ENCODE results near the gene CLNK. TPM values are rescaled to one million over a fixed set of nuclear protein-coding genes. Genes with fewer than 3 reads are reported as not detected.

Gene CLNK
- total and polyA plus RNA-seq, 2 of the 13 experiments (the other 11 are each of a cell fraction or from before 2014, with no cell fraction given), result not detected

DNA sequence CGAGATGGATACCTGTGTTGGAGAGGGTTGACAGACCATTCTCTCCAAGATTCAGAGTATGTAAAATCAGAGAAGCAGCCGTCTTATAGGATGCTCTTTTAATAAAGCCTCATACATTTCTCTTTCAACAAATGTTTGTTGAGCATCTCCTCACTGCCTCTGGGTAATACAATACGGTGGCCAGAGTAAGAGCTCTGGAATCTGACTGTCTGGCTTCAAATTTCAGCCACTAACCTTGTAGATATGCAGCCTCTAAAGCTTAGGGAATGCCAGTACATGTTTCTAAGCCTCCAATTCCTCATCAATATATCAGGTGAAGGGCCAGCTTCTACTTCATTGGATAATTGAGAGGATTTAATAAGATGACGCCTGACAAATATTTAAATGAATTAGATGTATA, 61.3 kb downstream of the CLNK start (continued):
- TF ChIP-seq, protein P1, sequence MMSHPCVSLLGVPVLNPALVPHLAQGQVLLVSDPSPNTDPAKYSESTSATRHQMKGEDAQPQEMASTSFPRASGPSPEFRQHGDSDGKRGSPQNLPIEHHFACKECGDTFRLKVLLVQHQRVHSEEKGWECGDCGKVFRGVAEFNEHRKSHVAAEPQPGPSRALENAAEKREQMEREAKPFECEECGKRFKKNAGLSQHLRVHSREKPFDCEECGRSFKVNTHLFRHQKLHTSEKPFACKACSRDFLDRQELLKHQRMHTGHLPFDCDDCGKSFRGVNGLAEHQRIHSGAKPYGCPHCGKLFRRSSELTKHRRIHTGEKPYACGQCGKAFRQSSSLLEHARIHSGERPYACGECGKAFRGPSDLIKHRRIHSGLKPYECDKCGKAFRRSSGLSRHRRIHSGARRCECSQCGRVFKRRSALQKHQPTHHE (CRISPR knock-in tag; IDR thresholded peaks at IDR 0.05; ENCODE audit: borderline replicate concordance), result no peak
- TF ChIP-seq, protein P2, sequence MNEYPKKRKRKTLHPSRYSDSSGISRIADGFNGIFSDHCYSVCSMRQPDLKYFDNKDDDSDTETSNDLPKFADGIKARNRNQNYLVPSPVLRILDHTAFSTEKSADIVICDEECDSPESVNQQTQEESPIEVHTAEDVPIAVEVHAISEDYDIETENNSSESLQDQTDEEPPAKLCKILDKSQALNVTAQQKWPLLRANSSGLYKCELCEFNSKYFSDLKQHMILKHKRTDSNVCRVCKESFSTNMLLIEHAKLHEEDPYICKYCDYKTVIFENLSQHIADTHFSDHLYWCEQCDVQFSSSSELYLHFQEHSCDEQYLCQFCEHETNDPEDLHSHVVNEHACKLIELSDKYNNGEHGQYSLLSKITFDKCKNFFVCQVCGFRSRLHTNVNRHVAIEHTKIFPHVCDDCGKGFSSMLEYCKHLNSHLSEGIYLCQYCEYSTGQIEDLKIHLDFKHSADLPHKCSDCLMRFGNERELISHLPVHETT (CRISPR knock-in tag; conservative IDR thresholded peaks at IDR 0.05), result no peak
- TF ChIP-seq ZNF24 (IDR thresholded peaks at IDR 0.05) (no peak), ZNF350 (CRISPR knock-in tag; IDR thresholded peaks at IDR 0.05; ENCODE audit: borderline replicate concordance, low read depth) (no peak), LRRFIP1 (CRISPR knock-in tag; conservative IDR thresholded peaks at IDR 0.05) (no peak)
- TF ChIP-seq, protein P3, sequence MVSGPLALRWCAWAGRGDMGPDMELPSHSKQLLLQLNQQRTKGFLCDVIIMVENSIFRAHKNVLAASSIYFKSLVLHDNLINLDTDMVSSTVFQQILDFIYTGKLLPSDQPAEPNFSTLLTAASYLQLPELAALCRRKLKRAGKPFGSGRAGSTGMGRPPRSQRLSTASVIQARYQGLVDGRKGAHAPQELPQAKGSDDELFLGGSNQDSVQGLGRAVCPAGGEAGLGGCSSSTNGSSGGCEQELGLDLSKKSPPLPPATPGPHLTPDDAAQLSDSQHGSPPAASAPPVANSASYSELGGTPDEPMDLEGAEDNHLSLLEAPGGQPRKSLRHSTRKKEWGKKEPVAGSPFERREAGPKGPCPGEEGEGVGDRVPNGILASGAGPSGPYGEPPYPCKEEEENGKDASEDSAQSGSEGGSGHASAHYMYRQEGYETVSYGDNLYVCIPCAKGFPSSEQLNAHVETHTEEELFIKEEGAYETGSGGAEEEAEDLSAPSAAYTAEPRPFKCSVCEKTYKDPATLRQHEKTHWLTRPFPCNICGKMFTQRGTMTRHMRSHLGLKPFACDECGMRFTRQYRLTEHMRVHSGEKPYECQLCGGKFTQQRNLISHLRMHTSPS (CRISPR knock-in tag; IDR thresholded peaks at IDR 0.05; ENCODE audit: low read depth), result no peak
